SIG-M5 treated with dmso at 0.1 percent for 504 hours (cell line): ENCODE data around the gene HFE.

Source experiments
- DNase-seq: peaks from one replicate; lab custom pipeline; 2025; ENCODE audit not compliant: unreplicated experiment; lab: John Stamatoyannopoulos, UW

HFE gene

GRCh38 chr6:26130581-26131249 is 43.5 kb downstream of the HFE start:
- DNase-seq, result no peak

GRCh38 chr6:26131618-26132017 is 44.4 kb downstream of the HFE start:
- no peak for DNase-seq

GRCh38 chr6:26133730-26134129 is 46.5 kb downstream of the HFE start:
- DNase-seq, result no peak

GRCh38 chr6:26136321-26136720 is 49.1 kb downstream of the HFE start:
- DNase-seq, result no peak

GRCh38 chr6:26140254-26140966 is 53.2 kb downstream of the HFE start:
- no peak for DNase-seq

- no peak for DNase-seq
These were observed 53.7 kb downstream of the HFE start for GRCh38 chr6:26140967-26141294.

- DNase-seq, result no peak
These were observed 54.2 kb downstream of the HFE start for GRCh38 chr6:26141378-26141904.

GRCh38 chr6:26142026-26142425 is 54.8 kb downstream of the HFE start:
- DNase-seq, result no peak
